ENCODE results near the gene OR8J1. TPM values are rescaled to one million over a fixed set of nuclear protein-coding genes. Genes with fewer than 3 reads are reported as not detected.
"Not testable (repeated sequence)": the region's sequence is repeated elsewhere in the genome, so short reads cannot be mapped to it uniquely, and the experiment has no call there.

OR8J1 gene, protein sequence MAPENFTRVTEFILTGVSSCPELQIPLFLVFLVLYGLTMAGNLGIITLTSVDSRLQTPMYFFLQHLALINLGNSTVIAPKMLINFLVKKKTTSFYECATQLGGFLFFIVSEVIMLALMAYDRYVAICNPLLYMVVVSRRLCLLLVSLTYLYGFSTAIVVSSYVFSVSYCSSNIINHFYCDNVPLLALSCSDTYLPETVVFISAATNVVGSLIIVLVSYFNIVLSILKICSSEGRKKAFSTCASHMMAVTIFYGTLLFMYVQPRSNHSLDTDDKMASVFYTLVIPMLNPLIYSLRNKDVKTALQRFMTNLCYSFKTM
- total RNA-seq (2014; rRNA removed; shearing (Covaris generic)), result not detected in 2 replicates

DNA sequence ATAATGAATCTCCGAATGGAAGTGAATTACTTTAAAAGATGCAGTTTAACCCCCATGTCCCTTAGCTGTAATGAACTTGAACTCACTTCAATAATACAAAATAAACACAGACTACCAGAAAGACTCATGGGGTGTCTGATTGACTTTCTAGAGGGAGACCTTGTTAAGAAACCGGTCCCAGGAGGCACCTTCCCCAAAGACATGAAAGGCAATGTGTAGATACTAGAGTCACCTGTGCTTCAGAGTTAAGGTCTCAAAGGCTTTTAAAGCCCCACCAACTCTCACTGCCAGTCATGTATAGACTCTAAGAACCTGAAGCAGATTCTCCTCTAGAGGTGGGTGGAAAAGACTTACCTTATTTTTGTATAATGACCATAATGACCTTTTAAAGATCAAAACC, at the start of gene OR8J1:
OR8J1 (plus strand) TSS at position 301 of the 400 bp plus-strand sequence. CDS start 5,956 bp downstream, outside the sequence.
- no peaks in the 10 kb centered on the region for H3K4me1 ChIP-seq
- no peaks in the 10 kb centered on the region for H3K27me3 ChIP-seq
- H3K36me3 ChIP-seq, result no peaks in the 10 kb centered on the region
- no peak for DNase-seq
- H3K9me3 ChIP-seq (replicated peaks), result no peaks in the 10 kb centered on the region
- no peak within 1 kb of the TSS for H3K4me3 ChIP-seq
- no peak within 1 kb of the TSS for H3K27ac ChIP-seq

DNA sequence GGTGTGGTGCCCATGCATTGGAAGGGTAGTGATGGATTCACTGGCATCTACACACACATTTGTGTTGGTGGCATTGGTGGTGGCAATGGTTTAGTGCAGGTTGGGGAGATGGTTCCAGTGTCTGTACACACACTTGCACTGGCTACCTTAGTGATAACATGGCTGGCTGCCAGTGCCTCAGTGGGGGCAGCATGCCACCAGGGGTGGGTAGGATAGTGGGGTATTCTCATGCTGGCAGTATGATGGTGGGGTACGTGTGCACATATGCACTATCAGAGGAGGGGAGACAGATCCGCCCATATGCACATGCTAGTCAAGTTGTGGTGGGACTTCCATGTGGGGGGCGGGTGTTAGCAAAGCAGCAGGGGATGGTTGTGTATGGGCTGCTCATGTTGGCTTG, 46.3 kb upstream of the OR8J1 start:
- H3K36me3 ChIP-seq, result no peaks in the 10 kb centered on the region
- H3K4me3 ChIP-seq, result no peak overlapping the region
- H3K4me1 ChIP-seq, result no peaks in the 10 kb centered on the region
- DNase-seq, result no peak
- no peaks in the 10 kb centered on the region for H3K27me3 ChIP-seq
- H3K27ac ChIP-seq, result no peak overlapping the region
- no peaks in the 10 kb centered on the region for H3K9me3 ChIP-seq (replicated peaks)

DNA sequence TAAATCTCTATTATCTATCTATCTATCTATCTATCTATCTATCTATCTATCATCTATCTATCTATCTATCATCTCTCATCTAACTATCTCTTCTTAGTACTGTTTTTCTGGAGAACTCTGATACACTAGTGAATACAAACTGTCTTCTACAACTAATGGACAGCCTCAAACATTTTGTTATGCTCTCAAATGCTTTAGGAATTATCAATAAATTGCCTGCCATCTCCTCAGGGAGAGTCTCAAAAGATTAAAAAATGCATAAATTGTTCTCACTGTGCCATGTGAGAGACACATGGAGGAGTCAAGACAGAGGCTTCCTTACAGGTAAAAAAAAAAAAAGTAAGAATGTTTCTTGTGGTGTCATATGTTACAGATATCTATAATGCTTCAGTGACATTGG, 39.2 kb upstream of the OR8J1 start, which contains the start of gene OR8K3:
OR8K3 (plus strand) TSS at position 301 of the 400 bp plus-strand sequence. CDS start 3,163 bp downstream, outside the sequence.
- no peak within 1 kb of the TSS for H3K27ac ChIP-seq
- DNase-seq, result no peak
- H3K9me3 ChIP-seq (replicated peaks), result no peaks in the 10 kb centered on the region
- no peak within 1 kb of the TSS for H3K4me3 ChIP-seq
- no peaks in the 10 kb centered on the region for H3K4me1 ChIP-seq
- H3K27me3 ChIP-seq, result no peaks in the 10 kb centered on the region
- no peaks in the 10 kb centered on the region for H3K36me3 ChIP-seq

DNA sequence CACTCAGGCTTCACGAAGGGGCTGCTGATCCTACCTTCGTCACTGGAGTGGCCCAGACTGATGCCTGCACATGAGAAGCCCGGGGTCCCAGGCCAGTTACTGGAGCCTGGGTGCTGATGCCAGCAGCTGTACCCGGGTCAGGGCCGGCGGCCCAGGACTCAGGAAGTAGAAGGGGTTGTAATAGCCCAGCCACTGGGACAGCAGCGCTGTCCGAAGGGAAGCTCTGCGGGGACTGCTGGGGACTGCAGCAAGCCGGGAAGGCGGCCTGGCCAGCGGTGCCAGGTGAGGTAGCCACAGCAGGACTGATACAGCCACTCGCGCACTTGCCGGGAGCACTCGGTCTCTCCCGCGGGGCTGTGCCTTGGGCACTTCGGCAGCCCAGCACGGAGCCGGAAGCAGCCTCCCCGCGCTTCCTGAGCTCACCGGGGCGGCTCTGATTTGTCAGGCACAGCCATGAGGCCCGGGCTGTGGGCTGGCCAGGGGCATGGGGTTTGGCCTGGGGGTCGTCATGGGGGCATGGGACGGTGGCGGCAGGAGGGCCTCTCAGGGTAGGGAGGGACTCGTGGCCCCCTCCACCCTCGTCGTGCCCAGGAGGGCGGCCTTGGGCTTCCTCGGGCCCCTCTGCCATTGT, 22.1 kb upstream of the OR8J1 start:
- no peaks in the 10 kb centered on the region for H3K9me3 ChIP-seq (replicated peaks)
- DNase-seq, result no peak
- H3K4me3 ChIP-seq, result no peak overlapping the region
- no peaks in the 10 kb centered on the region for H3K27me3 ChIP-seq
- H3K36me3 ChIP-seq, result no peaks in the 10 kb centered on the region
- no peak overlapping the region for H3K27ac ChIP-seq
- no peaks in the 10 kb centered on the region for H3K4me1 ChIP-seq

DNA sequence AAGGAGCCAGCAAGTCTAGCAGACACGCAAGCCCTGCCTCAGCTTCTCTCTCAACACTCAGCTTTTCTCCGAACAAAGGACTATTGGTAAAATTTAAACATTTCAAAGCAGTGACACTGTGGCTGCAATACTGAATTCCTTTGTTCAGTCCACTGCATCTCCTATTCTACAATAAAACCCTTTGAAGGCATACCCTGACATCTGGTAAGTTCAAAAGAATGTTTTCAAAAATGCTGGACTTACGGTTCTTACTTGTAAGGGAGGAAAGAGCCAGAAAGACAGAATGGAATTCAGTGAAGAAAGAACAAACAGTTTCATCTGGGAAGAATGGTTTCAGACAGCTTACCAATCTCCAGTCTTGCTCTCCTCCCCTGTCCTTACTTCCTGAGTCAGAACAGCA, 20.9 kb upstream of the OR8J1 start:
- no peak overlapping the region for H3K4me3 ChIP-seq
- H3K36me3 ChIP-seq, result no peaks in the 10 kb centered on the region
- H3K27ac ChIP-seq, result no peak overlapping the region
- H3K9me3 ChIP-seq (replicated peaks), result no peaks in the 10 kb centered on the region
- DNase-seq, result no peak
- no peaks in the 10 kb centered on the region for H3K27me3 ChIP-seq
- no peaks in the 10 kb centered on the region for H3K4me1 ChIP-seq

DNA sequence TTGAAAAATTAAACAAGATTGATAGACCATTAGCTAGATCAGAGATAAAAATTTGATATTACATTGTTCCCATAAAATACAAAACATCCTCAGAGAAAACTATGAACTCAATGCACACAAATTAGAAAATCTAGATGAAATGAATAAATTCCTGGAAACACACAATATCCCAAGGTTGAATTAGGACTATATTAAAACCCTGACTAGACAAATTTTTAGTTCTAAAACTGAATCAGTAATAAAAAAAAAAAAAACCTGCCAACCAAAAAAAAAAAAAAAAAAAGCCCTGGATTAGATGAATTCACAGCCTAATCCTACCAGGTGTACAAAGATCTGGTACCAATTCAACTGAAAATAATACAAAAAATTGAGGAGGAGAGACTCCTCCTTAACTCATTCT, 13.8 kb upstream of the OR8J1 start:
- no peaks in the 10 kb centered on the region for H3K9me3 ChIP-seq (replicated peaks)
- no peak for DNase-seq
- no peaks in the 10 kb centered on the region for H3K4me1 ChIP-seq
- H3K27ac ChIP-seq, result no peak overlapping the region
- no peak overlapping the region for H3K4me3 ChIP-seq
- no peaks in the 10 kb centered on the region for H3K36me3 ChIP-seq
- H3K27me3 ChIP-seq, result no peaks in the 10 kb centered on the region

DNA sequence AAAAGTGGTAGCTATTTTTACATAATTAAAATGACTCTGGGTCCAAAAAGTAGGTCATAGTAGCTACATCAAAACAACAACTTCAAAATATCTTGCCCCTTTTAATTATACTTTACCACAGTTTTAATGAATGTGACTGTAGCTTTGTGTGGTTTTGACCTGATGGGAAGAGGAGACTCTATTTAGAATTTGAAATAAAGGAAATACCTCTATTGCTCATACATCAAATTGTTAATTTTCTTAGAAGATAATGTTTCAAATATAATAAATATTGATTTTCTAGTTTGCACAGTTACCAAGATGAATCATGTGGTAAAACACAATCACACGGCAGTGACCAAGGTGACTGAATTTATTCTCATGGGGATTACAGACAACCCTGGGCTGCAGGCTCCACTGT, 8.4 kb upstream of the OR8J1 start, which contains the start of gene OR8K1:
OR8K1 (plus strand) TSS at position 301 of the 400 bp plus-strand sequence; CDS start at position 301, 0 bp downstream.
- Histone ChIP-seq H3K27ac (no peak within 1 kb of the TSS), H3K36me3 (no peaks in the 10 kb centered on the region), H3K4me1 (no peaks in the 10 kb centered on the region), H3K9me3 (replicated peaks) (no peaks in the 10 kb centered on the region), H3K4me3 (no peak within 1 kb of the TSS), H3K27me3 (no peaks in the 10 kb centered on the region)
- no peak for DNase-seq

DNA sequence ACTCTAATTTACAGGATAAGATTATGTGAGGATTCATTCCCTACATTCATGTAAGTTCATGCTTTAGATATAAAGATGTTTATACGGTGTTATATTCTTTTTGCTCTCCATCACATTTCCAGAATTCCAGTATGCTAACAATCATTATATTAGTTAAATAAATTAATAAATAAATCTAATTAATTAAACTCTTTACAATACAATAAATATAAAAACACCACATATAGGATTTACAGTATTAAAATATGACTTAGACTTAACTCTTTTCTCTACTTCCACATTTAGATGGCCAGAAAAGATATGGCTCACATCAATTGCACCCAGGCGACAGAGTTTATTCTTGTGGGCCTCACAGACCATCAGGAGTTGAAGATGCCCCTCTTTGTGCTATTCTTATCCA, 21.2 kb downstream of the OR8J1 start, which contains the start of gene OR8U1:
OR8U1 (plus strand) TSS at position 301 of the 400 bp plus-strand sequence; CDS start at position 301, 0 bp downstream.
- H3K4me1 ChIP-seq, result no peaks in the 10 kb centered on the region
- DNase-seq, result no peak
- H3K27ac ChIP-seq, result no peak within 1 kb of the TSS
- no peaks in the 10 kb centered on the region for H3K36me3 ChIP-seq
- peaks cover 4% of the 10 kb centered on the region; the same call in 1 of the 2 replicates for H3K27me3 ChIP-seq
- H3K9me3 ChIP-seq (replicated peaks), result no peaks in the 10 kb centered on the region
- no peak within 1 kb of the TSS for H3K4me3 ChIP-seq

DNA sequence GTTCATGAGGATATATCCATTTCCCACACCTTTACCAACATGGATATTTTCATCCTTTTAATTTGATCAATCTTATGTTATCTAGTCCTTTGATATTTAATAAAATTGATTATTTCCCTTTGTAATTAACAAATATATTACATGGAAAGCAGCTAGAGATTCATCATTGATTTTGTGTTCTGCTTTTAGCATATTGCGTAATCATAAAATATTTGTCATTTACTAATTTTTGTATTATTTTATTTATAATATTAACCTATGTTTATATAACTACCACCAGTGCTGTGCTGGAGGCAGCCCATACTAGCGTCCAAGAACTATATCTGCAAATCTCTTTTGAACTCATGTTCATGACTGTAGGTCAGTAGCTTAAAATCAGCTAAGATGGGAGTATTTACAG, 26.0 kb downstream of the OR8J1 start:
- Histone ChIP-seq H3K27me3 (no peaks in the 10 kb centered on the region), H3K9me3 (replicated peaks) (no peaks in the 10 kb centered on the region), H3K27ac (no peak overlapping the region), H3K4me3 (no peak overlapping the region), H3K4me1 (no peaks in the 10 kb centered on the region), H3K36me3 (no peaks in the 10 kb centered on the region)
- DNase-seq, result no peak

DNA sequence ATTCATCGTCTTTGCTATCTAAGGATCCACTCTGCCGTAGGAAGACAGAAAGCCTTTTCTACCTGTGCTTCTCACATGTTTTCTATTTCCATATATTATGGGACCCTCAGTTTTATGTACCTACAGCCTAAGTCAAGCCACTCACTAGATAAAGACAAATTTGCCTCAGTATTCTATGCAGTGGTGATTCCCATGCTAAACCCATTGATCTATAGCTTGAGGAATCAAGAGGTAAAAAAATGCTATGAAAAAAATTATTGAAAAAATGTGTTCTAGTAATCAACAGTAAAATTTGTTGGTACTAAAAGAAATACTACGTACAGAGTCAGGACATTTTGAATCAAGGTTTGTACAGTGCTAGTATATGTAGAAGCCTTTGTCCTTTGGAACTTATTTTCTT, 40.3 kb downstream of the OR8J1 start:
- no peak overlapping the region for H3K4me3 ChIP-seq
- no peaks in the 10 kb centered on the region for H3K27me3 ChIP-seq
- no peaks in the 10 kb centered on the region for H3K4me1 ChIP-seq
- no peaks in the 10 kb centered on the region for H3K9me3 ChIP-seq (replicated peaks)
- no peak for DNase-seq
- H3K36me3 ChIP-seq, result no peaks in the 10 kb centered on the region
- H3K27ac ChIP-seq, result no peak overlapping the region

DNA sequence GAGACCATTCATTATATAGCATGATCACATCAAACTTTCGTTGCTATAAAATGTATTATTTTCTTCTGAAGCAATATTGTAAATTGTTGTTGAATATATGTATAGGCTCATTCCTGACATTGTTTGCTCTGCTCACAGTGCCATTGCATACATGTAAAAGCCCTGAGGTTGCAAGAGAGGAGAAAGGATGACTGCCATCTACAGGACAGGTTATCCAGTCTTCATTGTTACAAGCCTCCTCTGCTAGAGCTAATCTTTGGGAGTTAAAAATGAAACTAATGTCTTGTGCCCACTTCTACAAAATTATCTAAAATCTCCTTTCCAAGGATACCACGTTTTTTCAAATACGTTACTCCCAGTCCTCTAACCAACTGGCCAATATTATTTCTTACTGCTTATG, 42.0 kb downstream of the OR8J1 start:
- DNase-seq, result no peak
- no peak overlapping the region for H3K27ac ChIP-seq
- H3K4me3 ChIP-seq, result no peak overlapping the region
- H3K9me3 ChIP-seq (replicated peaks), result no peaks in the 10 kb centered on the region
- H3K27me3 ChIP-seq, result no peaks in the 10 kb centered on the region
- H3K4me1 ChIP-seq, result no peaks in the 10 kb centered on the region
- no peaks in the 10 kb centered on the region for H3K36me3 ChIP-seq

DNA sequence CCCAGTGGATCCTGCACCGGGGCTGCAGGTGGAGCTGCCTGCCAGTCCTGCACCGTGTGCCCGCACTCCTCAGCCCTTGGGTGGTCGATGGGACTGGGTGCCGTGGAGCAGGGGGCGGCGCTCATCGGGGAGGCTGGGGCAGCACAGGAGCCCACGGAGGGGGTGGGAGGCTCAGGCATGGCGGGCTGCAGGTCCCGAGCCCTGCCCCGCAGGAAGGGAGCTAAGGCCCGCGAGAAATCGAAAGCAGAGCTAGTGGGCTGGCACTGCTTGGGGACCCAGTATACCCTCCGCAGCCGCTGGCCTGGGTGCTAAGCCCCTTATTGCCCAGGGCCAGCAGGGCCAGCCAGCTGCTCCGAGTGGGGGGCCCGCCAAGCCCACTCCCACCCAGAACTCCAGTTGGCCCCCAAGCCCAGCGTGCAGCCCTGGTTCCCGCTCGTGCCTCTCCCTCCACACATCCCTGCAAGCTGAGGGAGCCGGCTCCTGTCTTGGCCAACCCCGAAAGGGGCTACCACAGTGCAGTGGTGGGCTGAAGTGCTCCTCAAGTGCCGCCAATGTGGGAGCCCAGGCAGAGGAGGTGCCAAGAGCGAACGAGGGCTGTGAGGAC, 47.9 kb downstream of the OR8J1 start:
- not testable (repeated sequence) for H3K4me1 ChIP-seq; H3K36me3 ChIP-seq; H3K9me3 ChIP-seq (replicated peaks); H3K4me3 ChIP-seq; H3K27me3 ChIP-seq; DNase-seq; H3K27ac ChIP-seq

DNA sequence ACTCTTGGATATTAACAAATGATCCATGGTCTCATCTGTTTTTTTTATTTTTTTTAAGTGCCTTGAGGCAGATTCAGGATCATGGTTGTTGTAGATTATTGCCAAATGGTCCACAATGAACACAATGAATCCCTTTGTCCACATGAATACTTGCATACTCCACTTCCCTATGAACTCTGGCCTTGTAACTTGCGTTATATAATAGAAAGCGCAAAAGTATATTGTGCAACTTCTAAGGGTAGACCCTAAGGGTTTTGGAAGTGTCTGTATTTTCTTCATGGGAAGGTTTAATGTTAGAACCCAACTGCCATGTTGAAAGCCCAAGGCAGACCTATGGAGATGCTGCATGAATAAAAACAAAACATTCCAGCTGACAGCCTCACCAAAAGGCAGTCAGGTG, 50.3 kb downstream of the OR8J1 start:
- Histone ChIP-seq H3K4me1 (no peaks in the 10 kb centered on the region), H3K27ac (no peak overlapping the region), H3K9me3 (replicated peaks) (no peaks in the 10 kb centered on the region), H3K36me3 (no peaks in the 10 kb centered on the region), H3K4me3 (no peak overlapping the region), H3K27me3 (no peaks in the 10 kb centered on the region)
- DNase-seq, result no peak

DNA sequence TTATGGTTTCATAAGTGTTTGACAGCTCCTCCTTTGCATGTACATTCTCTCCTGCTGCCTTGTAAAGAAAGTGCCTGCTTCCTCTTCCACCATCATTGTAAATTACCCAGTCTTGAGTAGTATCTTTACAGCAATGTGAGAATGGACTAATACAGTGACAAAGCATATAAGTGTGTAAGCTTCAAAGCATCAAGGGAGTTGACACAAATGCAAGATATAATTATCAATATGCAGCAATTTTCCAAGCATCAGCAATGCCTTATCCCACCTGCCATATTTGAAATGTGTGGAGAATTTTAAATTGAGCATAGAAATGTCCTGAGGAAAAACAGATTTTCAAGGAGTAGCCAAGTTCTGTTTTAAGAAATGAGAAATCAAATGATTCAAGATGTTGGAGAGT, 56.7 kb downstream of the OR8J1 start:
- no peak for DNase-seq
- Histone ChIP-seq H3K4me3 (no peak overlapping the region), H3K36me3 (no peaks in the 10 kb centered on the region), H3K27me3 (no peaks in the 10 kb centered on the region), H3K4me1 (no peaks in the 10 kb centered on the region), H3K27ac (no peak overlapping the region), H3K9me3 (replicated peaks) (no peaks in the 10 kb centered on the region)

Measured in SJCRH30 (cell line).